HG03139 (cell line): Measurements from ENCODE around the gene AGER.
"Not testable (repeated sequence)": the region's sequence is repeated elsewhere in the genome, so short reads cannot be mapped to it uniquely, and the experiment has no call there.

ENCODE experiments used
- ATAC-seq: cut with Tn5 transposase; IDR thresholded peaks from one replicate; pipeline ENCODE4 v1.9.1; 2021; ENCODE audit not compliant: unreplicated experiment

AGER gene

DNA sequence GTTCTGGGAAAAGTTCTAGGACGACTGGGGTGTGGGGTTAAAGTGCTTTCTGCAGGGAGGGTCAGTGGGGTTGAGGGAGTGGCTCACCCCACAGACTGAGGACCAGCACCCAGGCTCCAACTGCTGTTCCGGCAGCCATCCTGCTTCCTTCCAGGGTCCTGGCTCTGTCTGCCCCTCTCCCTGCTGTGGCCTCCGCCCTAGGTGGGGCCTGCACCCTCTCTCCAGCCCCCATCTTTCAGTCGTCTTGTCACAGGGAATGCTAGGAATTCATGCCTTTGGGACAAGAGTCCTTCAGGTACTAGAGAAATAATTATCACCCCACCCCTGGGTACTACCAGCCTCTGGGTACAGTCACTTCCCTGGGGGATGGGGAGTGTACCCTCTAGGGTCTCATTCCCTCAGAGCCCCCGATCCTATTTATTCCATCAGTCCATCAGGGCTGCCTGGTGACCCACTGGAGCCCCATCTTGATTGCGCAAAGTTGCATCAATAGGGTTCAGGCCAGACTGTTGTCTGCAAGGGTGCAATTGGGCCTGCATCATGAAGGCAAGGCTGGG is at the start of gene AGER:
TSS of gene AGER (minus strand) at position 170 of the 557 bp plus-strand sequence. CDS start at position 139, 31 bp downstream.
- ATAC-seq = no peak

- no peak for ATAC-seq
Measured at GRCh38 chr6:32226434-32226833, 42.4 kb upstream of the AGER start.

DNA sequence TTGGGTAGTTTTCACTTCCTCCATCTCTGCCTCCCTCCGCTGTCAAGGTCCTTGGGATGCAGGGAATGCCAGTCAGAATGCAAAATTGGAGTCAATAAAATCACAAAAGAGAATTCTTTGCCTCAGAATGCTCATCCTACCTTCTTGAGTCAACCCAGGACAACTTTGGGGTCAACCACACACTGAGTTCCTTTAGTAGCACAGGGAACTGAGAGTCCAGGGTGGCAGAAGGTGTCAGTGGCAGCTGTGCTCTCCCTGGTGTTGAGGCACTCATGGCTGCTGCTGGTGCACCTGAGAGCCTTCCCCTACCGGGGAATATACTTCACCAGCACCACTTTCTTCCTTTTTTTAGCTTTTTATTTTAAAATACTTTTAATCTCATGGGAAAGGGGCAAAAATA is 40.6 kb upstream of the AGER start:
- no peak for ATAC-seq

- ATAC-seq = no peak
Measured at GRCh38 chr6:32223258-32224235, 39.5 kb upstream of the AGER start, which contains the start of gene NOTCH4. Gene NOTCH4 (minus strand): TSS chr6:32224067. CDS start chr6:32223928, 139 bp downstream.

- no peak for ATAC-seq
Measured at GRCh38 chr6:32222333-32223230, 38.5 kb upstream of the AGER start.

GRCh38 chr6:32220021-32220420 is 36.0 kb upstream of the AGER start:
- no peak for ATAC-seq

DNA sequence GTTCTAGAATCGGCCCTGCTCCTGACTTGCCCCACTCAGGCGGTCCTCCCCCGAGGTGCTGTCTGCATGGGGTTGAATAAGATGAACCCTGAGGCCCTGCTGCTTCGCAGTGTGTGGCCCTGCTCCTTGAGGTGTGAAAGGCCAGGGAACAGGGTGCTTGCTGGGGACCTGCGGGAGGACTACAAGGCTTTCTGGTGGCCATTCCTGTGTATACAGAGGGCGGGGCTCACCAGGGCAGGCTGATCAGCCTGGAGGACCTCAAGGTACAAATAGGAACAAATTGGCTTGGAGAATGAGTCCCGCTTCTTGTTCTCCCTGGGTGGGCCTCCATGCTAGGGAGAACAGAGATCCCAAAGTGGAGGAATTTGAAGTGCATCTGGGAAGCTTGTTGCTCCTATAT is 34.1 kb upstream of the AGER start:
- no peak for ATAC-seq

DNA sequence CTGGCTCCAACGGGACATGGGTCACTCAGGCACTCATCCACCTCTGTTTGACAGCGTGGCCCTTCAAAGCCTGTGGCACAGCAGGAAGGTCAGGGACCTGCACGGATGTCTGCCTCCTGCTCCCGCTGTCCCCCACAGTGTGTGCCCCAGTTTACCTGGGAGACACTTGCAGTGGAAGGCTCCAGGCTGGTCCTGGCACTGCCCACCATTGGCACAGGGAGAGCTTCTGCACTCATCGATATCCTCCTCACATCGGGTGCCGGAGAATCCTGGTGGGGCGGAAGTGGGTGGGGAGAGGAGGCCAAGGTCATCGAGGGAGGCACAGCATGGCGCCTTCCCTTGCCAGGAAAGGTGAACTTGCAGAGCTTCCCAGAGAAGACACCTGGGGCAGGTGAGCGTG is 32.9 kb upstream of the AGER start:
- no peak for ATAC-seq

- ATAC-seq = no peak
Measured at GRCh38 chr6:32216285-32216684, 32.2 kb upstream of the AGER start.

- no peak for ATAC-seq
Measured at GRCh38 chr6:32215617-32216016, 31.6 kb upstream of the AGER start.

DNA sequence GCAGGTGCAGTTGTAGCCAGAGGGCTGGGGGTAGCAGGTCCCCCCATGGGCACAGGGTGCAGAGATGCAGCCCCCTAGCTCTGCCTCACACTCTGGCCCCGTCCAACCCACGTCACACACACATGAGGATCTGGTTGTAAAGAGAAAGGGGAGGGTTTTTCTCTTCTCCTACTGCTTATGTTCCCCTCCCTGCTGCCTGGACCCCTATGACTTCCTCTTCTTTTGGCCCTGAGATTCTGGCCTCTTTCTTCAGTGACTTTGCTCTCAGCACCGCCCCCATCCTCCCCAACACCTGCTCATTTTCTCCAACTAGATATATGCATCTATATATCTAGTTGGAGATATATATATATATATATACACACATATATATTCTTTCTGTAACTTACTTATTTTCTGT is 30.1 kb upstream of the AGER start:
- no peak for ATAC-seq

DNA sequence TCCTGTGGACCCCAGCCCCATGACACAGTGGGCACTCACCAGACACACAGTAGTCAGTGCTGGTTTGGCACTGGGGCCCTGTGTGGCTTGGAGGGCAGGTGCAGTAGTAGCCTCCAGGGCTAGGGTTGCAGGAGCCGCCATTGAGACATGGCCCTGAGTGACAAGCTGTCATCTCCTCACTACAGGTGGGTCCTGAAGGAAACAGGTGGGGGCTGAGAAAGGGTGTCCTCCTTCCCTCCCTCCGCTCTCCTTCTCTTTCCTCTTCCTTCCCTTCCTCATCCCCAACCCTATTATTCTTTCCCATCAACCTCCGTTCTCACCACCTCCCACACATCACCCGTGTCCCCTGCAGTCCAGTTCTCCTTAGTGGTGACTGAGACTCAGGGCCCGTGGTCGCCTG is 29.6 kb upstream of the AGER start:
- no peak for ATAC-seq

DNA sequence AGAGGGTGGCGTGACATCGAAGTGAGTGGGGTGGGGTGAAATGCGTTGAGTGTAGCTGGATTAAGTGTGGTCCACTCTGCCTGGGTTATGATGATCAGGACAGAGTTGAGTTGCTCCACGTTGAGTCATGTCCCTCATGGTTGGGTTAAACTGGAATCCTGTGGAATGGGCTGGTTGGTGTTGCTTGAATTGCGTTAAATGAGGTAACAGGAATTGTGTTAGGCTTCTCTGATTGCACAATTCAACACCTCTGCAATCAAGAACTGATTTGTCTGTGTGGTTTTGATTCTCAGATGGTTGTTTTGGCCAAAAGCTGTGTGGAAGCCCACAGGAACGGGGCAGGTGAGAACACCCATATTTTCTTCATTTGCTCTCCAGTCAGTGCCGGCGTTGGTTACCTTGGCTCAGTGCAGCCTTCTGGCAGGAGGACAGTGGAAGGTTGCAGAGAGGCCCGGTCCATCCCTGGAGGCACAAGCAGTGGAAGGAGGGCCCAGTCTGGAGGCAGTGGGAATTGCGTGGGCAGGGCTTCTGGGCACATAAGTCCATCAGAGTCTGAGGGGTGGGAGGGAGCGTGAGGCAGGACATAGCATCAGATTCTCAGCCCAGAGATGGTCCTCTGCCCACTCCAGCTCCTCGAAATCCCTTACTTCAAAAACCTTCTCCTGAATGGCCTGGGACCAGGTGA is 28.2 kb upstream of the AGER start:
- no peak for ATAC-seq

GRCh38 chr6:32211432-32211831 is 27.4 kb upstream of the AGER start:
- ATAC-seq = not testable (repeated sequence)

DNA sequence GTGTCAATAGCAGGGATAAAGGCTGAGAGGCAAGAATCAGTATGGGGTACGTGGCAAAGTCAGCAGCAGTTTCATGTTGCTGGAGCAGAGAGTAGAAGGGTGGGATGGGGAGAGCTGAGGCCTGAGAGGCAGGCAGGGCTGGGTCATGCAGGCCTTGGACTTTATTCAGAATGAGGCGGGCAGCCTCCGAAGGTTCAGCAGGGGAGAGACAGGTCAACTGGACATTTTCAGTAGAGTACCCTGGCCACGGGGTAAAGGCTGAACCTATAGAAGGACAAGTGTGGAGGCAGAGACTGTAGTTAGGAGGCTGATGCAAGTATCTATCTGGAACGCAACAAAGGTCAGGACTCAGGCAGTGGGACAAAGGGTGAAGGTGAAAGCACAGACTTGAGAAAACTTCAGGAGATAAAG is 26.1 kb upstream of the AGER start:
- ATAC-seq = no peak

- ATAC-seq = no peak
Measured at GRCh38 chr6:32208996-32209395, 24.9 kb upstream of the AGER start.

- no peak for ATAC-seq
Measured at GRCh38 chr6:32204268-32204715, 20.2 kb upstream of the AGER start.

GRCh38 chr6:32203426-32204267 is 19.6 kb upstream of the AGER start:
- no peak for ATAC-seq

DNA sequence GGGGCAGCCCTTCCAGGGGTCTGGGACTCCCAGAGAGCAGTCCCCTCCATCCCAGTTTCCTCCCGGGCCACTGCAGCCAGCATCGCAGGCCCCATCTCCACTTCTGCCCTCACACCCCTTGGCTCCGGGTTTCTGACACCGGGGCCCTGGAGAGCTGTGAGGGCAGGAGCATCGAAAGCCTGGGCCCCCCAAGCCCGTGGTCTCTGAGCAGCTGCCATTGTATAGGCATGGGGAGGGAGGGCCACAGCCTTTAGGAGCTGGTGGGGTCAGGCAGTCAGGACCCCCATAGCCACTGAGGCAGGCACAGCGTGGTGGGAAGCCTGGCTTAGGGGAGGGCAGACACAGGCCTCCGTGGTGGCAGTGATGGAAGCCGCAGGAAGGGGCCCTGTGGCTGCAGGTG is 18.1 kb upstream of the AGER start:
- no peak for ATAC-seq
